Measurements from ENCODE around the gene ZBTB12. TPM values are rescaled to one million over a fixed set of nuclear protein-coding genes. Genes with fewer than 3 reads are reported as not detected.

The ZBTB12 gene
- total and polyA plus RNA-seq, 4 donors: 2.8 to 7.3 (median 5.2) TPM

GRCh38 chr6:31920811-31921210 lies 18.9 kb upstream of the ZBTB12 start:
- H3K9ac ChIP-seq (ENCODE audit: insufficient read depth in 1 of 2, low read length in 2 of 2): no peak overlapping the region
- peak overlapping the region in 1 of 2 donors; percentile 2 for H3K27ac ChIP-seq (ENCODE audit: low read depth in 1 of 2, low read length in 1 of 2)
- WGBS, 2 donors: 19 to 27% methylated on average over 2 of the region's 2 CpGs
- ATAC-seq (ENCODE audit: insufficient read depth, low FRiP score): peak; percentile 47
- no peaks in the 10 kb centered on the region for H3K9me3 ChIP-seq (ENCODE audit: control insufficient read depth in 4 of 4, insufficient read depth in 3 of 4, low read length in 3 of 4)
- no peaks in the 10 kb centered on the region for H3K36me3 ChIP-seq (ENCODE audit: control insufficient read depth in 4 of 4, insufficient read depth in 4 of 4, low read length in 4 of 4)
- DNase-seq: peak in 2 of 3 donors; percentile 21 to 61
- H3K4me3 ChIP-seq: no peak overlapping the region
- no peak for TF ChIP-seq CTCF (IDR thresholded peaks at IDR 0.05; ENCODE audit: control extremely low read depth, extremely low read depth)
- no peaks in the 10 kb centered on the region for H3K27me3 ChIP-seq (ENCODE audit: control insufficient read depth in 3 of 3, insufficient read depth in 3 of 3, low read length in 2 of 3)
- peaks cover 0 to 8% (median 0%) of the 10 kb centered on the region in 5 donors for H3K4me1 ChIP-seq (ENCODE audit: control insufficient read depth in 5 of 5, insufficient read depth in 5 of 5, low read length in 5 of 5)

- Histone ChIP-seq H3K27me3 (ENCODE audit: control insufficient read depth in 3 of 3, insufficient read depth in 3 of 3, low read length in 2 of 3) (no peaks in the 10 kb centered on the region), H3K9ac (ENCODE audit: insufficient read depth in 1 of 2, low read length in 2 of 2) (no peak overlapping the region), H3K36me3 (ENCODE audit: control insufficient read depth in 4 of 4, insufficient read depth in 4 of 4, low read length in 4 of 4) (no peaks in the 10 kb centered on the region), H3K27ac (ENCODE audit: low read depth in 1 of 2, low read length in 1 of 2) (peak overlapping the region in 1 of 2 donors; percentile 20), H3K4me1 (ENCODE audit: control insufficient read depth in 5 of 5, insufficient read depth in 5 of 5, low read length in 5 of 5) (peaks cover 0 to 8% (median 0%) of the 10 kb centered on the region in 5 donors), H3K4me3 (no peak overlapping the region), H3K9me3 (ENCODE audit: control insufficient read depth in 4 of 4, insufficient read depth in 3 of 4, low read length in 3 of 4) (no peaks in the 10 kb centered on the region)
- WGBS, 2 donors: 76 to 84% methylated on average over 6 of the region's 6 CpGs
- ATAC-seq (ENCODE audit: insufficient read depth, low FRiP score) (no peak), DNase-seq (no peak)
- TF ChIP-seq CTCF (IDR thresholded peaks at IDR 0.05; ENCODE audit: control extremely low read depth, extremely low read depth): no peak
These were observed 17.9 kb upstream of the ZBTB12 start for GRCh38 chr6:31919624-31920303.

GRCh38 chr6:31918069-31918720 lies 16.3 kb upstream of the ZBTB12 start:
- no peak for TF ChIP-seq CTCF (IDR thresholded peaks at IDR 0.05; ENCODE audit: control extremely low read depth, extremely low read depth)
- Histone ChIP-seq H3K27me3 (ENCODE audit: control insufficient read depth in 3 of 3, insufficient read depth in 3 of 3, low read length in 2 of 3) (no peaks in the 10 kb centered on the region), H3K27ac (ENCODE audit: low read depth in 1 of 2, low read length in 1 of 2) (no peak overlapping the region), H3K9ac (ENCODE audit: insufficient read depth in 1 of 2, low read length in 2 of 2) (no peak overlapping the region), H3K9me3 (ENCODE audit: control insufficient read depth in 4 of 4, insufficient read depth in 3 of 4, low read length in 3 of 4) (no peaks in the 10 kb centered on the region), H3K4me3 (no peak overlapping the region), H3K36me3 (ENCODE audit: control insufficient read depth in 4 of 4, insufficient read depth in 4 of 4, low read length in 4 of 4) (no peaks in the 10 kb centered on the region), H3K4me1 (ENCODE audit: control insufficient read depth in 5 of 5, insufficient read depth in 5 of 5, low read length in 5 of 5) (peaks cover 0 to 8% (median 0%) of the 10 kb centered on the region in 5 donors)
- ATAC-seq (ENCODE audit: insufficient read depth, low FRiP score): no peak
- DNase-seq: no peak
- WGBS, 2 donors: 79 to 83% methylated on average over 8 of the region's 8 CpGs

All from lung (tissue), 12 donors.